Measurements from ENCODE around the gene PLVAP.
A peak's percentile ranks its signal among the peaks of the same experiment; 100 is the strongest.

- TF ChIP-seq, protein P1, sequence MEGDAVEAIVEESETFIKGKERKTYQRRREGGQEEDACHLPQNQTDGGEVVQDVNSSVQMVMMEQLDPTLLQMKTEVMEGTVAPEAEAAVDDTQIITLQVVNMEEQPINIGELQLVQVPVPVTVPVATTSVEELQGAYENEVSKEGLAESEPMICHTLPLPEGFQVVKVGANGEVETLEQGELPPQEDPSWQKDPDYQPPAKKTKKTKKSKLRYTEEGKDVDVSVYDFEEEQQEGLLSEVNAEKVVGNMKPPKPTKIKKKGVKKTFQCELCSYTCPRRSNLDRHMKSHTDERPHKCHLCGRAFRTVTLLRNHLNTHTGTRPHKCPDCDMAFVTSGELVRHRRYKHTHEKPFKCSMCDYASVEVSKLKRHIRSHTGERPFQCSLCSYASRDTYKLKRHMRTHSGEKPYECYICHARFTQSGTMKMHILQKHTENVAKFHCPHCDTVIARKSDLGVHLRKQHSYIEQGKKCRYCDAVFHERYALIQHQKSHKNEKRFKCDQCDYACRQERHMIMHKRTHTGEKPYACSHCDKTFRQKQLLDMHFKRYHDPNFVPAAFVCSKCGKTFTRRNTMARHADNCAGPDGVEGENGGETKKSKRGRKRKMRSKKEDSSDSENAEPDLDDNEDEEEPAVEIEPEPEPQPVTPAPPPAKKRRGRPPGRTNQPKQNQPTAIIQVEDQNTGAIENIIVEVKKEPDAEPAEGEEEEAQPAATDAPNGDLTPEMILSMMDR (IDR thresholded peaks at IDR 0.05) = no peak
- no peak for TF ChIP-seq POLR2A (IDR thresholded peaks at IDR 0.05)
- TF ChIP-seq POLR2AphosphoS5 (IDR thresholded peaks at IDR 0.05) = no peak
- peak; percentile 36 for TF ChIP-seq EP300 (IDR thresholded peaks at IDR 0.05)
These were observed 72.0 kb downstream of the PLVAP start for GRCh38 chr19:17305216-17305516.

Measured in stomach (tissue), 4 donors.